ENCODE measurements around the gene KDM8. TPM values are rescaled to one million over a fixed set of nuclear protein-coding genes. Genes with fewer than 3 reads are reported as not detected.

The KDM8 gene
- polyA plus RNA-seq, 1 of the 3 experiments (the other 2 are of a cell fraction): 3.3 TPM

DNA sequence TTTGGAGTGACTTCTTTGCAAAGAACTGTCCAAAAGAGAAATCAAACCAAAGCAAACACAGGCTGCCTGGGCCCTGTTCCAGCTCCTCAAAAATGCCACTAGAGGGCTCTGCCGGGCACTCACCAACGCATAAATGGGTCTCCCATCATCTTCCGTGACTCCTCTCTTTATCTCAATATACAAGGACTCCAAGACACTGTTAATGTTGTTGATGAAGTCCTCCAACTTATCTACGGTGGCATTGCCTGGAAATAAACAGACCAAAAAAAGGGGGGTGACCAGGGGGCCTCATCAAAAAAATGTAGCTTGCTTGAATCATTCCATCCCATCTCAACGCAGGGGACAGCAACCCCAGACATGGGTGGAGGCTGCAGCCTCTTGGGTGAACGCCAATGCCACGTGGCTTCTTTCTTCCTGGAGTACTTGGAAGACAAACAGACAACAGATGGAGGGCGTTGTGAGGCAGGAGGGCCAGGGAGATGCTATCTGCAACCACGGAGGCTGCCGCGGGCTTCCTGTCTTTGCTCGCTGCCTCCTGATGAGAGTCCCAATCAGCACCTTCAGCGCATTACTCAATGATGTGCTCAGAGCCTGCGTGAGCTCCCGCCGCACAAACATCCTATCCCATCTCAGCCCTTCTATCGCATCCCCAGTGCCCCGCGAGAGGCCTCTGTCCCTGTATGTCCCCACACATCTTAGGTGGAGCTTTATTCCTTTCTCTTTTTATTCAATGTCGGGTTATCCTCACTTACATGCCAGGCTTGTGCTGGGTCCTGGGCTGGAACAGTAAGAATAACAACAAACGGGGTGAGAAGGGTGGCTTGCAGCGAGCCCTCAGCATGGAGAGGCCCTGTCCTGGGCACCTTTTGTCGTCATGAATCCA lies 32.0 kb downstream of the KDM8 start:
- POLR2A ChIA-PET: interaction anchor here (1.6 kb wide), 1 partner anchor 133 kb away, joined by 5 read pairs; no protein-coding TSS in a partner anchor

More for the DNA sequence above, 32.0 kb downstream of the KDM8 start:
- DNase-seq: peak; percentile 71
- Histone ChIP-seq H3K27me3 (ENCODE audit: insufficient read depth) (no peaks in the 10 kb centered on the region), H3F3A (replicated peaks; ENCODE audit: insufficient read depth) (peaks cover 3% of the 10 kb centered on the region), H3K4me3 (ENCODE audit: low read depth in 2 of 2, low read length in 1 of 2) (no peak overlapping the region; a peak in 1 of 4 replicates), H3K9ac (peak overlapping the region; percentile 28; the same call in 1 of the 2 replicates), H3K9me2 (no peaks in the 10 kb centered on the region), H3K79me2 (ENCODE audit: insufficient read depth) (no peaks in the 10 kb centered on the region), H4K20me1 (ENCODE audit: insufficient read depth) (no peaks in the 10 kb centered on the region), H3K36me3 (replicated peaks in 1 of 2; ENCODE audit: control insufficient read depth in 1 of 2, insufficient read depth in 2 of 2, low read length in 1 of 2) (peaks cover 0 to 20% of the 10 kb centered on the region in 2 experiments), H3K4me2 (peak overlapping the region; percentile 67), H3K4me1 (ENCODE audit: control insufficient read depth in 1 of 2, insufficient read depth in 2 of 2, low read depth in 1 of 2, low read length in 1 of 2) (peaks cover 20 to 31% of the 10 kb centered on the region in 2 experiments; a peak in 3 of 4 replicates), H3K9me3 (no peaks in the 10 kb centered on the region), H3K27ac (ENCODE audit: low read depth in 2 of 2, low read length in 1 of 2) (peak overlapping the region; percentile 57 to 73), H2AFZ (ENCODE audit: low read depth) (peak overlapping the region; percentile 37; the same call in 1 of the 2 replicates)
- CTCF ChIA-PET: interaction anchor here (0.6 to 7.2 kb wide), 58 partner anchors 10 to 230 kb away, joined by 3 to 104 read pairs (median 4); partner anchors contain the start of genes IL21R and KDM8
- 48% methylated on average over 23 of the region's 23 CpGs for WGBS (ENCODE audit: low lambda C conversion rate)
- TF ChIP-seq, protein P1, sequence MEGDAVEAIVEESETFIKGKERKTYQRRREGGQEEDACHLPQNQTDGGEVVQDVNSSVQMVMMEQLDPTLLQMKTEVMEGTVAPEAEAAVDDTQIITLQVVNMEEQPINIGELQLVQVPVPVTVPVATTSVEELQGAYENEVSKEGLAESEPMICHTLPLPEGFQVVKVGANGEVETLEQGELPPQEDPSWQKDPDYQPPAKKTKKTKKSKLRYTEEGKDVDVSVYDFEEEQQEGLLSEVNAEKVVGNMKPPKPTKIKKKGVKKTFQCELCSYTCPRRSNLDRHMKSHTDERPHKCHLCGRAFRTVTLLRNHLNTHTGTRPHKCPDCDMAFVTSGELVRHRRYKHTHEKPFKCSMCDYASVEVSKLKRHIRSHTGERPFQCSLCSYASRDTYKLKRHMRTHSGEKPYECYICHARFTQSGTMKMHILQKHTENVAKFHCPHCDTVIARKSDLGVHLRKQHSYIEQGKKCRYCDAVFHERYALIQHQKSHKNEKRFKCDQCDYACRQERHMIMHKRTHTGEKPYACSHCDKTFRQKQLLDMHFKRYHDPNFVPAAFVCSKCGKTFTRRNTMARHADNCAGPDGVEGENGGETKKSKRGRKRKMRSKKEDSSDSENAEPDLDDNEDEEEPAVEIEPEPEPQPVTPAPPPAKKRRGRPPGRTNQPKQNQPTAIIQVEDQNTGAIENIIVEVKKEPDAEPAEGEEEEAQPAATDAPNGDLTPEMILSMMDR (IDR thresholded peaks at IDR 0.05): peak; percentile 98
- TF ChIP-seq, protein P2, sequence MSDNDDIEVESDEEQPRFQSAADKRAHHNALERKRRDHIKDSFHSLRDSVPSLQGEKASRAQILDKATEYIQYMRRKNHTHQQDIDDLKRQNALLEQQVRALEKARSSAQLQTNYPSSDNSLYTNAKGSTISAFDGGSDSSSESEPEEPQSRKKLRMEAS (IDR thresholded peaks at IDR 0.05; ENCODE audit: low read depth): peak; percentile 90
- TF ChIP-seq SMC3 (IDR thresholded peaks at IDR 0.05; ENCODE audit: low read depth, low read length) (peak; percentile 90), MXI1 (IDR thresholded peaks at IDR 0.05; ENCODE audit: low read depth, low read length) (peak; percentile 33; the same call in 1 of the 2 replicates), YY1 (IDR thresholded peaks at IDR 0.05; ENCODE audit: low read depth) (no peak), MEF2A (IDR thresholded peaks at IDR 0.05; ENCODE audit: borderline replicate concordance, low read depth) (no peak), JUND (IDR thresholded peaks at IDR 0.05) (no peak), TCF12 (IDR thresholded peaks at IDR 0.05) (peak; percentile 79), SIN3A (IDR thresholded peaks at IDR 0.05; ENCODE audit: borderline replicate concordance, low read depth, low read length) (no peak), GABPA (IDR thresholded peaks at IDR 0.05; ENCODE audit: low read depth) (no peak), RXRA (IDR thresholded peaks at IDR 0.05; ENCODE audit: borderline replicate concordance, low read depth) (peak; percentile 41; the same call in 1 of the 2 replicates), CHD2 (IDR thresholded peaks at IDR 0.05; ENCODE audit: low read length, partially characterized antibody) (no peak), RAD21 (IDR thresholded peaks at IDR 0.05; ENCODE audit: low read length) (peak; percentile 76), NFIC (IDR thresholded peaks at IDR 0.05; ENCODE audit: borderline replicate concordance) (peak; percentile 72), FOSL2 (IDR thresholded peaks at IDR 0.05; ENCODE audit: borderline replicate concordance, low read depth) (no peak), ELF1 (IDR thresholded peaks at IDR 0.05) (no peak), POLR2AphosphoS5 (IDR thresholded peaks at IDR 0.05; ENCODE audit: low read depth, low read length) (peak; percentile 36; the same call in 1 of the 2 replicates), GATA2 (CRISPR knock-in tag; IDR thresholded peaks at IDR 0.05) (peak; percentile 48; the same call in 1 of the 2 replicates), TEAD4 (IDR thresholded peaks at IDR 0.05; ENCODE audit: borderline replicate concordance, insufficient read depth) (no peak)
- TF ChIP-seq, protein P3, sequence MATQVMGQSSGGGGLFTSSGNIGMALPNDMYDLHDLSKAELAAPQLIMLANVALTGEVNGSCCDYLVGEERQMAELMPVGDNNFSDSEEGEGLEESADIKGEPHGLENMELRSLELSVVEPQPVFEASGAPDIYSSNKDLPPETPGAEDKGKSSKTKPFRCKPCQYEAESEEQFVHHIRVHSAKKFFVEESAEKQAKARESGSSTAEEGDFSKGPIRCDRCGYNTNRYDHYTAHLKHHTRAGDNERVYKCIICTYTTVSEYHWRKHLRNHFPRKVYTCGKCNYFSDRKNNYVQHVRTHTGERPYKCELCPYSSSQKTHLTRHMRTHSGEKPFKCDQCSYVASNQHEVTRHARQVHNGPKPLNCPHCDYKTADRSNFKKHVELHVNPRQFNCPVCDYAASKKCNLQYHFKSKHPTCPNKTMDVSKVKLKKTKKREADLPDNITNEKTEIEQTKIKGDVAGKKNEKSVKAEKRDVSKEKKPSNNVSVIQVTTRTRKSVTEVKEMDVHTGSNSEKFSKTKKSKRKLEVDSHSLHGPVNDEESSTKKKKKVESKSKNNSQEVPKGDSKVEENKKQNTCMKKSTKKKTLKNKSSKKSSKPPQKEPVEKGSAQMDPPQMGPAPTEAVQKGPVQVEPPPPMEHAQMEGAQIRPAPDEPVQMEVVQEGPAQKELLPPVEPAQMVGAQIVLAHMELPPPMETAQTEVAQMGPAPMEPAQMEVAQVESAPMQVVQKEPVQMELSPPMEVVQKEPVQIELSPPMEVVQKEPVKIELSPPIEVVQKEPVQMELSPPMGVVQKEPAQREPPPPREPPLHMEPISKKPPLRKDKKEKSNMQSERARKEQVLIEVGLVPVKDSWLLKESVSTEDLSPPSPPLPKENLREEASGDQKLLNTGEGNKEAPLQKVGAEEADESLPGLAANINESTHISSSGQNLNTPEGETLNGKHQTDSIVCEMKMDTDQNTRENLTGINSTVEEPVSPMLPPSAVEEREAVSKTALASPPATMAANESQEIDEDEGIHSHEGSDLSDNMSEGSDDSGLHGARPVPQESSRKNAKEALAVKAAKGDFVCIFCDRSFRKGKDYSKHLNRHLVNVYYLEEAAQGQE (IDR thresholded peaks at IDR 0.05; ENCODE audit: low read depth, low read length): 0 out of 2 replicates have a peak, but pooled peaks have one; percentile 4
- TF ChIP-seq, protein P4, sequence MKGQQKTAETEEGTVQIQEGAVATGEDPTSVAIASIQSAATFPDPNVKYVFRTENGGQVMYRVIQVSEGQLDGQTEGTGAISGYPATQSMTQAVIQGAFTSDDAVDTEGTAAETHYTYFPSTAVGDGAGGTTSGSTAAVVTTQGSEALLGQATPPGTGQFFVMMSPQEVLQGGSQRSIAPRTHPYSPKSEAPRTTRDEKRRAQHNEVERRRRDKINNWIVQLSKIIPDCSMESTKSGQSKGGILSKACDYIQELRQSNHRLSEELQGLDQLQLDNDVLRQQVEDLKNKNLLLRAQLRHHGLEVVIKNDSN (IDR thresholded peaks at IDR 0.05; ENCODE audit: borderline replicate concordance, low read depth): peak; percentile 76
- TF ChIP-seq, protein P5, sequence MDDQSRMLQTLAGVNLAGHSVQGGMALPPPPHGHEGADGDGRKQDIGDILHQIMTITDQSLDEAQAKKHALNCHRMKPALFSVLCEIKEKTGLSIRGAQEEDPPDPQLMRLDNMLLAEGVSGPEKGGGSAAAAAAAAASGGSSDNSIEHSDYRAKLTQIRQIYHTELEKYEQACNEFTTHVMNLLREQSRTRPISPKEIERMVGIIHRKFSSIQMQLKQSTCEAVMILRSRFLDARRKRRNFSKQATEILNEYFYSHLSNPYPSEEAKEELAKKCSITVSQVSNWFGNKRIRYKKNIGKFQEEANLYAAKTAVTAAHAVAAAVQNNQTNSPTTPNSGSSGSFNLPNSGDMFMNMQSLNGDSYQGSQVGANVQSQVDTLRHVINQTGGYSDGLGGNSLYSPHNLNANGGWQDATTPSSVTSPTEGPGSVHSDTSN (IDR thresholded peaks at IDR 0.05): 0 out of 2 replicates have a peak, but pooled peaks have one; percentile 48
